HAP-1 (cell line): Measurements from ENCODE around the gene WDR70.
A peak's percentile ranks its signal among the peaks of the same experiment; 100 is the strongest.

ENCODE experiments used
- DNase-seq, 2 experiments: peaks; one replicate each; pipeline ENCODE4 v3.0.0-alpha.2; 2016 to 2020; ENCODE audit warnings: low spot score in 2 of 2
- H3K27me3 ChIP-seq: fragments of 250-450 bp; sonication (Bioruptor Pico); 2 replicates; pipeline ENCODE4 v1.5.1; 2020; ENCODE audit warnings: low read depth, mild to moderate bottlenecking, moderate library complexity
- H3K36me3 ChIP-seq: fragments of 250-450 bp; sonication (Bioruptor Pico); replicated peaks from 2 replicates; pipeline ENCODE4 v1.5.1; 2020; ENCODE audit warnings: mild to moderate bottlenecking
- H3K4me1 ChIP-seq: fragments of 250-450 bp; sonication (Bioruptor Pico); 2 replicates; pipeline ENCODE4 v1.5.1; 2020; ENCODE audit warnings: mild to moderate bottlenecking
- H3K4me3 ChIP-seq: fragments of 250-450 bp; sonication (Bioruptor Pico); 2 replicates; pipeline ENCODE4 v1.5.1; 2020; ENCODE audit warnings: mild to moderate bottlenecking, moderate library complexity
- H3K9me3 ChIP-seq: fragments of 250-450 bp; sonication (Bioruptor Pico); 2 replicates; pipeline ENCODE4 v1.5.1; 2020; ENCODE audit warnings: mild to moderate bottlenecking, moderate library complexity
- in situ Hi-C: fragments of 300-500 bp; cut with MboI; formaldehyde crosslinking; loops from 3 replicates; pipeline ENCODE4 v1.14.3; 2020; ENCODE audit warnings: low sequenced_read_pairs, inconsistent platforms, mixed read lengths

The WDR70 gene

GRCh38 chr5:37717276-37717612, 338.1 kb downstream of the WDR70 start:
- no peaks in the 10 kb centered on the region for H3K27me3 ChIP-seq
- H3K4me1 ChIP-seq, result no peaks in the 10 kb centered on the region; the same call in 1 of the 2 replicates
- H3K4me3 ChIP-seq, result no peak overlapping the region
- H3K9me3 ChIP-seq, result no peaks in the 10 kb centered on the region
- in situ Hi-C loops, result no loop called here
- no peaks in the 10 kb centered on the region for H3K36me3 ChIP-seq
- DNase-seq, result no peak

GRCh38 chr5:37717613-37718431, 338.7 kb downstream of the WDR70 start:
- in situ Hi-C loops, result no loop called here
- peak; percentile 73 to 82 for DNase-seq
- no peaks in the 10 kb centered on the region; the same call in 1 of the 2 replicates for H3K4me1 ChIP-seq
- no peaks in the 10 kb centered on the region for H3K36me3 ChIP-seq
- no peak overlapping the region for H3K4me3 ChIP-seq
- H3K9me3 ChIP-seq, result no peaks in the 10 kb centered on the region
- H3K27me3 ChIP-seq, result no peaks in the 10 kb centered on the region

- in situ Hi-C loops, result no loop called here
Observed at GRCh38 chr5:37720550-37720952, 341.4 kb downstream of the WDR70 start.

GRCh38 chr5:37721447-37721871, 342.3 kb downstream of the WDR70 start:
- Histone ChIP-seq H3K4me3 (no peak overlapping the region), H3K4me1 (no peaks in the 10 kb centered on the region; the same call in 1 of the 2 replicates), H3K27me3 (no peaks in the 10 kb centered on the region), H3K36me3 (no peaks in the 10 kb centered on the region), H3K9me3 (no peaks in the 10 kb centered on the region)
- in situ Hi-C loops, result no loop called here
- DNase-seq, result no peak

More at GRCh38 chr5:37720550-37720952, 341.4 kb downstream of the WDR70 start:
- H3K36me3 ChIP-seq, result no peaks in the 10 kb centered on the region
- H3K4me1 ChIP-seq, result no peaks in the 10 kb centered on the region; the same call in 1 of the 2 replicates
- no peaks in the 10 kb centered on the region for H3K27me3 ChIP-seq
- DNase-seq, result no peak
- H3K9me3 ChIP-seq, result no peaks in the 10 kb centered on the region
- H3K4me3 ChIP-seq, result no peak overlapping the region

GRCh38 chr5:37722236-37723161, 343.4 kb downstream of the WDR70 start:
- Histone ChIP-seq H3K4me3 (no peak overlapping the region), H3K9me3 (no peaks in the 10 kb centered on the region), H3K4me1 (no peaks in the 10 kb centered on the region; the same call in 1 of the 2 replicates), H3K27me3 (no peaks in the 10 kb centered on the region), H3K36me3 (peaks cover 4% of the 10 kb centered on the region)
- DNase-seq, result no peak
- in situ Hi-C loops, result no loop called here

GRCh38 chr5:37723162-37723961, 344.2 kb downstream of the WDR70 start:
- Histone ChIP-seq H3K27me3 (no peaks in the 10 kb centered on the region), H3K4me1 (no peaks in the 10 kb centered on the region), H3K9me3 (no peaks in the 10 kb centered on the region), H3K36me3 (peaks cover 4% of the 10 kb centered on the region), H3K4me3 (no peak overlapping the region)
- in situ Hi-C loops, result no loop called here
- DNase-seq, result peak in 1 of 2 experiments; percentile 62

GRCh38 chr5:37724395-37725125, 345.4 kb downstream of the WDR70 start:
- no peaks in the 10 kb centered on the region for H3K27me3 ChIP-seq
- in situ Hi-C loops, result no loop called here
- H3K4me3 ChIP-seq, result no peak overlapping the region
- no peak for DNase-seq
- H3K36me3 ChIP-seq, result peaks cover 4% of the 10 kb centered on the region
- H3K4me1 ChIP-seq, result no peaks in the 10 kb centered on the region
- H3K9me3 ChIP-seq, result no peaks in the 10 kb centered on the region

GRCh38 chr5:37725185-37725584, 346.1 kb downstream of the WDR70 start:
- Histone ChIP-seq H3K4me1 (no peaks in the 10 kb centered on the region), H3K27me3 (no peaks in the 10 kb centered on the region), H3K4me3 (no peak overlapping the region), H3K36me3 (peaks cover 4% of the 10 kb centered on the region), H3K9me3 (no peaks in the 10 kb centered on the region)
- DNase-seq, result no peak
- in situ Hi-C loops, result no loop called here

- H3K4me3 ChIP-seq, result no peak overlapping the region
- no peaks in the 10 kb centered on the region for H3K27me3 ChIP-seq
- H3K36me3 ChIP-seq, result peaks cover 4% of the 10 kb centered on the region
- no peaks in the 10 kb centered on the region for H3K9me3 ChIP-seq
- no peaks in the 10 kb centered on the region for H3K4me1 ChIP-seq
- in situ Hi-C loops, result no loop called here
- DNase-seq, result no peak
Observed at GRCh38 chr5:37727238-37727637, 348.1 kb downstream of the WDR70 start.

GRCh38 chr5:37730896-37731455, 351.9 kb downstream of the WDR70 start:
- H3K4me1 ChIP-seq, result no peaks in the 10 kb centered on the region
- peaks cover 4% of the 10 kb centered on the region for H3K36me3 ChIP-seq
- no peak for DNase-seq
- H3K27me3 ChIP-seq, result no peaks in the 10 kb centered on the region
- no peak overlapping the region for H3K4me3 ChIP-seq
- H3K9me3 ChIP-seq, result no peaks in the 10 kb centered on the region
- in situ Hi-C loops, result no loop called here

GRCh38 chr5:37734114-37734513, 355.0 kb downstream of the WDR70 start:
- Histone ChIP-seq H3K4me3 (no peak overlapping the region), H3K9me3 (no peaks in the 10 kb centered on the region), H3K4me1 (no peaks in the 10 kb centered on the region), H3K36me3 (no peaks in the 10 kb centered on the region), H3K27me3 (no peaks in the 10 kb centered on the region)
- in situ Hi-C loops, result no loop called here
- DNase-seq, result no peak

- no peaks in the 10 kb centered on the region for H3K36me3 ChIP-seq
- H3K4me1 ChIP-seq, result no peaks in the 10 kb centered on the region
- no peaks in the 10 kb centered on the region for H3K27me3 ChIP-seq
- in situ Hi-C loops, result no loop called here
- DNase-seq, result no peak
- no peaks in the 10 kb centered on the region for H3K9me3 ChIP-seq
- H3K4me3 ChIP-seq, result no peak overlapping the region
Observed at GRCh38 chr5:37735649-37736347, 356.7 kb downstream of the WDR70 start.
